ENCODE data around the gene FHL5.
"Not testable (repeated sequence)": the region's sequence is repeated elsewhere in the genome, so short reads cannot be mapped to it uniquely, and the experiment has no call there.

FHL5 gene

GRCh38 chr6:96562886-96563285 is at the start of gene FHL5:
Gene FHL5, plus strand, starts transcription at chr6:96563128. Its CDS starts 40,486 bp downstream, at chr6:96603614.
- DNase-seq (ENCODE audit: low spot score) = no peak

- peak; percentile 10 for DNase-seq (ENCODE audit: low spot score)
Observed at GRCh38 chr6:96520171-96521115, 42.5 kb upstream of the FHL5 start.

GRCh38 chr6:96521306-96521643 is 41.7 kb upstream of the FHL5 start:
- DNase-seq (ENCODE audit: low spot score) = no peak

- peak; percentile 84 for DNase-seq (ENCODE audit: low spot score)
Observed at GRCh38 chr6:96521644-96522464, 41.1 kb upstream of the FHL5 start, which contains the start of gene UFL1. Gene UFL1, plus strand, starts transcription at chr6:96521806. Its CDS starts 68 bp downstream, at chr6:96521874.

- DNase-seq (ENCODE audit: low spot score) = peak; percentile 7
Observed at GRCh38 chr6:96522465-96523009, 40.4 kb upstream of the FHL5 start.

GRCh38 chr6:96528193-96528592 is 34.7 kb upstream of the FHL5 start:
- no peak for DNase-seq (ENCODE audit: low spot score)

GRCh38 chr6:96532399-96532798 is 30.5 kb upstream of the FHL5 start:
- no peak for DNase-seq (ENCODE audit: low spot score)

- no peak for DNase-seq (ENCODE audit: low spot score)
Observed at GRCh38 chr6:96537726-96538125, 25.2 kb upstream of the FHL5 start.

GRCh38 chr6:96542702-96543101 is 20.2 kb upstream of the FHL5 start:
- DNase-seq (ENCODE audit: low spot score) = peak; percentile 10

GRCh38 chr6:96545882-96546281 is 17.0 kb upstream of the FHL5 start:
- DNase-seq (ENCODE audit: low spot score) = no peak

- no peak for DNase-seq (ENCODE audit: low spot score)
Observed at GRCh38 chr6:96547654-96548053, 15.3 kb upstream of the FHL5 start.

- DNase-seq (ENCODE audit: low spot score) = no peak
Observed at GRCh38 chr6:96554558-96554957, 8.4 kb upstream of the FHL5 start.

GRCh38 chr6:96559740-96560139 is 3.2 kb upstream of the FHL5 start:
- DNase-seq (ENCODE audit: low spot score) = not testable (repeated sequence)

GRCh38 chr6:96563853-96564252 is 925 bp downstream of the FHL5 start:
- no peak for DNase-seq (ENCODE audit: low spot score)

- no peak for DNase-seq (ENCODE audit: low spot score)
Observed at GRCh38 chr6:96570053-96570452, 7.1 kb downstream of the FHL5 start.

- DNase-seq (ENCODE audit: low spot score) = no peak
Observed at GRCh38 chr6:96571551-96571950, 8.6 kb downstream of the FHL5 start.

- DNase-seq (ENCODE audit: low spot score) = no peak
Observed at GRCh38 chr6:96575359-96575758, 12.4 kb downstream of the FHL5 start.

GRCh38 chr6:96576221-96576620 is 13.3 kb downstream of the FHL5 start:
- no peak for DNase-seq (ENCODE audit: low spot score)

- DNase-seq (ENCODE audit: low spot score) = no peak
Observed at GRCh38 chr6:96582021-96582420, 19.1 kb downstream of the FHL5 start.

- no peak for DNase-seq (ENCODE audit: low spot score)
Observed at GRCh38 chr6:96582436-96582835, 19.5 kb downstream of the FHL5 start.

- no peak for DNase-seq (ENCODE audit: low spot score)
Observed at GRCh38 chr6:96604420-96604819, 41.5 kb downstream of the FHL5 start.

- no peak for DNase-seq (ENCODE audit: low spot score)
Observed at GRCh38 chr6:96608074-96608473, 45.1 kb downstream of the FHL5 start.

GRCh38 chr6:96610019-96610418 is 47.1 kb downstream of the FHL5 start:
- no peak for DNase-seq (ENCODE audit: low spot score)

All from kidney capillary endothelial cell (primary cell).